GM19468 (cell line): ENCODE measurements around the gene TOM1L2.
"Not testable (repeated sequence)": the region's sequence is repeated elsewhere in the genome, so short reads cannot be mapped to it uniquely, and the experiment has no call there.

Source experiments
- ATAC-seq: cut with Tn5 transposase; IDR thresholded peaks from one replicate; pipeline ENCODE4 v1.9.1; 2021; ENCODE audit warnings: mild to moderate bottlenecking, moderate library complexity, moderate number of reproducible peaks; ENCODE audit not compliant: unreplicated experiment; ENCODE audit errors: extremely low read depth

The TOM1L2 gene

GRCh38 chr17:17928398-17929287 lies 43.6 kb downstream of the TOM1L2 start:
- ATAC-seq: no peak

- ATAC-seq: no peak
Measured at GRCh38 chr17:17926840-17927449, 45.3 kb downstream of the TOM1L2 start.

- no peak for ATAC-seq
Measured at GRCh38 chr17:17926036-17926435, 46.2 kb downstream of the TOM1L2 start.

GRCh38 chr17:17924857-17925250 lies 47.3 kb downstream of the TOM1L2 start:
- ATAC-seq: no peak

- no peak for ATAC-seq
Measured at GRCh38 chr17:17924131-17924856, 47.9 kb downstream of the TOM1L2 start.

GRCh38 chr17:17922070-17922614 lies 50.1 kb downstream of the TOM1L2 start:
- no peak for ATAC-seq

GRCh38 chr17:17921192-17922069 lies 50.8 kb downstream of the TOM1L2 start:
- ATAC-seq: no peak

GRCh38 chr17:17919169-17920107 lies 52.8 kb downstream of the TOM1L2 start:
- no peak for ATAC-seq

GRCh38 chr17:17917394-17917793 lies 54.8 kb downstream of the TOM1L2 start:
- ATAC-seq: no peak

- no peak for ATAC-seq
Measured at GRCh38 chr17:17915183-17915582, 57.0 kb downstream of the TOM1L2 start.

GRCh38 chr17:17913695-17914332 lies 58.4 kb downstream of the TOM1L2 start:
- ATAC-seq: no peak

- not testable (repeated sequence) for ATAC-seq
Measured at GRCh38 chr17:17912336-17912735, 59.9 kb downstream of the TOM1L2 start.

GRCh38 chr17:17911001-17911613 lies 61.1 kb downstream of the TOM1L2 start:
- no peak for ATAC-seq

GRCh38 chr17:17910060-17910459 lies 62.1 kb downstream of the TOM1L2 start:
- no peak for ATAC-seq

GRCh38 chr17:17909078-17909477 lies 63.1 kb downstream of the TOM1L2 start:
- no peak for ATAC-seq

- ATAC-seq: no peak
Measured at GRCh38 chr17:17907469-17907868, 64.7 kb downstream of the TOM1L2 start.

- ATAC-seq: no peak
Measured at GRCh38 chr17:17906418-17907215, 65.6 kb downstream of the TOM1L2 start.
